ENCODE measurements around the gene FOSL1.

- TF ChIP-seq POLR2A (IDR thresholded peaks at IDR 0.05; ENCODE audit: low read depth, low read length) (no peak), TAF1 (IDR thresholded peaks at IDR 0.05; ENCODE audit: low read depth, low read length) (no peak), POLR2AphosphoS5 (IDR thresholded peaks at IDR 0.05; ENCODE audit: low read depth, low read length) (no peak)
These were observed 55.8 kb downstream of the FOSL1 start for GRCh38 chr11:65844231-65844872.
